ENCODE results near the gene ACAN. TPM values are rescaled to one million over a fixed set of nuclear protein-coding genes. Genes with fewer than 3 reads are reported as not detected.

The ACAN gene
- polyA plus RNA-seq, 1 of the 3 experiments (the other 2 are of a cell fraction): not detected

DNA sequence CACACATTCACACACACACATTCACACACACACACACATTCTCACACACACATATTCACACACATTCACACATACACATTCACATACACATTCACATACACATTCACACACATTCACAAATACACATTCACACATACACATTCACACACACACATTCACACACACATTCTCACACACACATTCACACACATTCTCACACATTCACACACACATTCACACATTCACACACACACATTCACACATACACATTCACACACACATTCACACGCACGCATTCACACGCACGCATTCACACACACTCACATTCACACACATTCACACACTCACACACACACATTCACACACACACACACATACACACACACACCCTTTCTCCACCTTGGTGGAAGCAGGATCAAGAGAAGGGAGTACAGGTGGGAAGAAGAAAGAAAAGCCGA lies 97.8 kb downstream of the ACAN start:
- Histone ChIP-seq H3K79me2 (ENCODE audit: insufficient read depth) (no peaks in the 10 kb centered on the region), H3K9me3 (no peaks in the 10 kb centered on the region), H3K27ac (ENCODE audit: low read depth in 2 of 2, low read length in 1 of 2) (peak overlapping the region in 1 of 2 experiments; percentile 43; a peak in 2 of 4 replicates), H3F3A (replicated peaks; ENCODE audit: insufficient read depth) (no peaks in the 10 kb centered on the region), H3K4me2 (no peak overlapping the region), H2AFZ (ENCODE audit: low read depth) (no peak overlapping the region), H3K9me2 (no peaks in the 10 kb centered on the region), H3K9ac (no peak overlapping the region), H3K4me1 (ENCODE audit: control insufficient read depth in 1 of 2, insufficient read depth in 2 of 2, low read depth in 1 of 2, low read length in 1 of 2) (peaks cover 5 to 11% of the 10 kb centered on the region in 2 experiments; a peak in 2 of 4 replicates), H3K27me3 (ENCODE audit: insufficient read depth) (no peaks in the 10 kb centered on the region), H3K36me3 (replicated peaks in 1 of 2; ENCODE audit: control insufficient read depth in 1 of 2, insufficient read depth in 2 of 2, low read length in 1 of 2) (peaks cover 3 to 13% of the 10 kb centered on the region in 2 experiments), H3K4me3 (ENCODE audit: low read depth in 2 of 2, low read length in 1 of 2) (no peak overlapping the region), H4K20me1 (ENCODE audit: insufficient read depth) (no peaks in the 10 kb centered on the region)
- TF ChIP-seq FOXJ3 (CRISPR knock-in tag; IDR thresholded peaks at IDR 0.05): no peak
- TF ChIP-seq SIN3A (IDR thresholded peaks at IDR 0.05; ENCODE audit: borderline replicate concordance, low read depth, low read length): no peak
- no peak for TF ChIP-seq TEAD4 (IDR thresholded peaks at IDR 0.05; ENCODE audit: borderline replicate concordance, insufficient read depth)
- TF ChIP-seq GATA2 (CRISPR knock-in tag; IDR thresholded peaks at IDR 0.05): no peak
- TF ChIP-seq ELF1 (IDR thresholded peaks at IDR 0.05): no peak
- no peak for TF ChIP-seq POLR2AphosphoS5 (IDR thresholded peaks at IDR 0.05; ENCODE audit: low read depth, low read length)
- TF ChIP-seq TCF12 (IDR thresholded peaks at IDR 0.05): no peak
- TF ChIP-seq EP300 (IDR thresholded peaks at IDR 0.05; ENCODE audit: borderline replicate concordance in 1 of 2, low read depth in 1 of 2, low read length in 1 of 2): no peak
- DNase-seq: no peak
- ChIA-PET POLR2A (no interaction called here), CTCF (interaction anchor here (1.0 to 4.5 kb wide), 3 partner anchors 9 to 103 kb away, joined by 6 to 29 read pairs (median 7); no protein-coding TSS in a partner anchor)
- 97% methylated on average over 5 of the region's 5 CpGs for WGBS (ENCODE audit: low lambda C conversion rate)

DNA sequence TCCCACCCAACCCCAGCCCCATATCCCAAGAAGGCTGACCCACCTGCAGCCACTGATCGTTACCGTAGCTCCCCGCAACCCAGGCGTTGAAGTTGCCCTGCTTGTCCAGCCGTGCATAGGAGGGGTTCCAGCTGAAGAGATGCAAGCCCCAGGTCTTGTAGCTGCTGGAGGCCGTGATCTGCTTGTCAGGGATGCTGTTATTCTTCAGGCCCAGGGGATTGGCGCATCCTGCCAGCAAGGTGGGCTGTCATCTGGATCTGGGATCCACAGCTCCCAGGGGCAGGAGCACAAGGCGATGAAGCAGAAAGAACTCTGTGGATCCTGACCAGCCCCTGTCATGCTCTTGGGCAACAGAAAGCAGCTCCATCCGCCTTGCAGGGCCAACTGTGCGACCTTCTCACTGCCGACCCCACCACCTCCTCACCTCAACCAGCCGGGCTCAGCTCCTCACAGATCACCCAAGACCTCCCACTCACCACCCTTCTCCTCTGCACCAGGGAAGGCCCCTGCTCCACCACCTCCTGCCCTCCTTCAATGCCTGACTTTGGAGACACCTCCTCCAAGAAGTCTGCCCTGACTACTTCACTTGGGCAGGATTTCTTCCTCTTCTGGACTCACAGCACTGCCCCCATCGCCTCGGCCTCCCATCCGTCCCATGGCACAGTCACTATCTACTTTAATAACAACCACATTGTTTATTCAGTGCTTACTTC lies 98.4 kb downstream of the ACAN start:
- DNase-seq: no peak
- POLR2A ChIA-PET: no interaction called here
- Histone ChIP-seq H4K20me1 (ENCODE audit: insufficient read depth) (no peaks in the 10 kb centered on the region), H3K9me2 (no peaks in the 10 kb centered on the region), H3K9me3 (no peaks in the 10 kb centered on the region), H3K4me3 (ENCODE audit: low read depth in 2 of 2, low read length in 1 of 2) (no peak overlapping the region), H3K79me2 (ENCODE audit: insufficient read depth) (no peaks in the 10 kb centered on the region), H3K4me2 (no peak overlapping the region), H3K27me3 (ENCODE audit: insufficient read depth) (no peaks in the 10 kb centered on the region), H3K4me1 (ENCODE audit: control insufficient read depth in 1 of 2, insufficient read depth in 2 of 2, low read depth in 1 of 2, low read length in 1 of 2) (peaks cover 5 to 10% of the 10 kb centered on the region in 2 experiments; a peak in 2 of 4 replicates), H2AFZ (ENCODE audit: low read depth) (no peak overlapping the region), H3K36me3 (replicated peaks in 1 of 2; ENCODE audit: control insufficient read depth in 1 of 2, insufficient read depth in 2 of 2, low read length in 1 of 2) (peaks cover 3 to 17% of the 10 kb centered on the region in 2 experiments), H3F3A (replicated peaks; ENCODE audit: insufficient read depth) (no peaks in the 10 kb centered on the region), H3K9ac (no peak overlapping the region), H3K27ac (ENCODE audit: low read depth in 2 of 2, low read length in 1 of 2) (no peak overlapping the region)
- no peak for TF ChIP-seq EP300 (IDR thresholded peaks at IDR 0.05; ENCODE audit: borderline replicate concordance in 1 of 2, low read depth in 1 of 2, low read length in 1 of 2)
- TF ChIP-seq CHD2 (IDR thresholded peaks at IDR 0.05; ENCODE audit: low read length, partially characterized antibody): no peak
- TF ChIP-seq TAF1 (IDR thresholded peaks at IDR 0.05; ENCODE audit: borderline replicate concordance, low read depth, low read length): no peak
- TF ChIP-seq ELF1 (IDR thresholded peaks at IDR 0.05): no peak
- TF ChIP-seq, protein P1, sequence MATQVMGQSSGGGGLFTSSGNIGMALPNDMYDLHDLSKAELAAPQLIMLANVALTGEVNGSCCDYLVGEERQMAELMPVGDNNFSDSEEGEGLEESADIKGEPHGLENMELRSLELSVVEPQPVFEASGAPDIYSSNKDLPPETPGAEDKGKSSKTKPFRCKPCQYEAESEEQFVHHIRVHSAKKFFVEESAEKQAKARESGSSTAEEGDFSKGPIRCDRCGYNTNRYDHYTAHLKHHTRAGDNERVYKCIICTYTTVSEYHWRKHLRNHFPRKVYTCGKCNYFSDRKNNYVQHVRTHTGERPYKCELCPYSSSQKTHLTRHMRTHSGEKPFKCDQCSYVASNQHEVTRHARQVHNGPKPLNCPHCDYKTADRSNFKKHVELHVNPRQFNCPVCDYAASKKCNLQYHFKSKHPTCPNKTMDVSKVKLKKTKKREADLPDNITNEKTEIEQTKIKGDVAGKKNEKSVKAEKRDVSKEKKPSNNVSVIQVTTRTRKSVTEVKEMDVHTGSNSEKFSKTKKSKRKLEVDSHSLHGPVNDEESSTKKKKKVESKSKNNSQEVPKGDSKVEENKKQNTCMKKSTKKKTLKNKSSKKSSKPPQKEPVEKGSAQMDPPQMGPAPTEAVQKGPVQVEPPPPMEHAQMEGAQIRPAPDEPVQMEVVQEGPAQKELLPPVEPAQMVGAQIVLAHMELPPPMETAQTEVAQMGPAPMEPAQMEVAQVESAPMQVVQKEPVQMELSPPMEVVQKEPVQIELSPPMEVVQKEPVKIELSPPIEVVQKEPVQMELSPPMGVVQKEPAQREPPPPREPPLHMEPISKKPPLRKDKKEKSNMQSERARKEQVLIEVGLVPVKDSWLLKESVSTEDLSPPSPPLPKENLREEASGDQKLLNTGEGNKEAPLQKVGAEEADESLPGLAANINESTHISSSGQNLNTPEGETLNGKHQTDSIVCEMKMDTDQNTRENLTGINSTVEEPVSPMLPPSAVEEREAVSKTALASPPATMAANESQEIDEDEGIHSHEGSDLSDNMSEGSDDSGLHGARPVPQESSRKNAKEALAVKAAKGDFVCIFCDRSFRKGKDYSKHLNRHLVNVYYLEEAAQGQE (IDR thresholded peaks at IDR 0.05; ENCODE audit: low read depth, low read length): no peak
- no peak for TF ChIP-seq GATA2 (CRISPR knock-in tag; IDR thresholded peaks at IDR 0.05)
- no peak for TF ChIP-seq RAD21 (IDR thresholded peaks at IDR 0.05; ENCODE audit: low read length)
- TF ChIP-seq SMC3 (IDR thresholded peaks at IDR 0.05; ENCODE audit: low read depth, low read length): no peak
- WGBS (ENCODE audit: low lambda C conversion rate): 90% methylated on average over 13 of the region's 15 CpGs
- CTCF ChIA-PET: interaction anchor here (1.0 to 4.5 kb wide), 5 partner anchors 9 to 269 kb away, joined by 3 to 29 read pairs (median 6); no protein-coding TSS in a partner anchor

All from SK-N-SH (cell line).